ENCODE results near the gene ZNF701.

DNA sequence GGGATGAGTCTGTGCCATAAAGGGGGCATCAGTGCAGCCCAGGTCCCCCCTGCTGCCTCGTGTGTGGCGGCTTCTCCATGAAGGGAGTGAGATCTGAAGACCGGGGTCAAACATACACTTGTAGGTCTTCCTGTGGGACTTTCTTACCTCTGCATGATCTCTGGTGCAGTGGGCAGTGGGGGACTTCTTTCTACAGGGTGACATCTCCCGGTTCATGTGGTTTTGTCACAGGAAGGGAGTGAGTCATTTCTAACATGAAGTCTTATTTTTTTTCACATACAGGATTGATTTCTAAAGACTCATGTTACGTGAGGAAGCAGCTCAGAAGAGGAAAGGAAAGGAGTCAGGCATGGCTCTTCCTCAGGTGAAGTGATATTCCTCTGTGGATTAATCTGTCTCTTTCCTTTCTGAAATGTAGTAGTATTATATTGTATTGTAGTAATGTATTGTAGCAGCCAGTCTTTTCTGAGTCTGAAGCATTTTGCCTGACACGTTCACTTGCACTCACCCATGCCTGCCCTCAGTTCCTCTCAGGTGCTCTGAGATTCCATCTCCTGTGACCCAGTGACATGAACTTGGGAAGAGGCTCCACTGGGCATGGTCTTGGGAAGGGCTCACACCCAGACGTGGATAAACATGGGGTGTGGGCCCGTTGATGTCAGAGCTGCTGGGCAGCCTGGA, 27.0 kb upstream of the ZNF701 start:
- no peak for TF ChIP-seq CTCF (conservative IDR thresholded peaks at IDR 0.05 in 1 of 2, IDR thresholded peaks at IDR 0.05 in 1 of 2; ENCODE audit: extremely low read depth in 1 of 2, insufficient read depth in 1 of 2, low read depth in 1 of 2, low read length in 2 of 2)
- TF ChIP-seq EZH2 (IDR thresholded peaks at IDR 0.05; ENCODE audit: borderline replicate concordance, low read length), result no peak
